ENCODE measurements around the gene MRAP2.

DNA sequence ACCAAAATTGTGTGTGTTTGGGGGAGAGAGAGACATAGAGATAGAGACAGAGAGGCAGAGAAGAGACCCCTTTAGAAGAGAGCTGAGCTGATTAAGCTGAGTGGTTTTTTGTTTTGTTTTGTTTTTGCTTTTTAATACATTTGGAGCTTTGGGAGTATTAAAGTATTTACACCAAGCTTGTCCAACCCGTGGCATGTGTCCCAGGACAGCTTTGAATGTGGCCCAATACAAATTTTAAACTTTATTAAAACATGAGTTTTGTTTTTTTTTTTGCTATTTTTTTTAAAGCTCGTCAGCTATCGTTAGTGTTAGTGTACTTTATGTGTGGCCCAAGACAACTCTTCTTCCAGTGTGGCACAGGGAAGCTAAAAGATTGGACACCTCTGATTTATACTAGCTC lies 56.0 kb downstream of the MRAP2 start:
- TF ChIP-seq EMX1 (CRISPR knock-in tag; IDR thresholded peaks at IDR 0.05), result no peak
- TF ChIP-seq, protein P1, sequence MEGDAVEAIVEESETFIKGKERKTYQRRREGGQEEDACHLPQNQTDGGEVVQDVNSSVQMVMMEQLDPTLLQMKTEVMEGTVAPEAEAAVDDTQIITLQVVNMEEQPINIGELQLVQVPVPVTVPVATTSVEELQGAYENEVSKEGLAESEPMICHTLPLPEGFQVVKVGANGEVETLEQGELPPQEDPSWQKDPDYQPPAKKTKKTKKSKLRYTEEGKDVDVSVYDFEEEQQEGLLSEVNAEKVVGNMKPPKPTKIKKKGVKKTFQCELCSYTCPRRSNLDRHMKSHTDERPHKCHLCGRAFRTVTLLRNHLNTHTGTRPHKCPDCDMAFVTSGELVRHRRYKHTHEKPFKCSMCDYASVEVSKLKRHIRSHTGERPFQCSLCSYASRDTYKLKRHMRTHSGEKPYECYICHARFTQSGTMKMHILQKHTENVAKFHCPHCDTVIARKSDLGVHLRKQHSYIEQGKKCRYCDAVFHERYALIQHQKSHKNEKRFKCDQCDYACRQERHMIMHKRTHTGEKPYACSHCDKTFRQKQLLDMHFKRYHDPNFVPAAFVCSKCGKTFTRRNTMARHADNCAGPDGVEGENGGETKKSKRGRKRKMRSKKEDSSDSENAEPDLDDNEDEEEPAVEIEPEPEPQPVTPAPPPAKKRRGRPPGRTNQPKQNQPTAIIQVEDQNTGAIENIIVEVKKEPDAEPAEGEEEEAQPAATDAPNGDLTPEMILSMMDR (IDR thresholded peaks at IDR 0.05), result no peak
- TF ChIP-seq ZNF232 (CRISPR knock-in tag; IDR thresholded peaks at IDR 0.05), result no peak

Data from WTC11 (cell line).